HepG2 (cell line): ENCODE measurements around the gene DCAKD. TPM values are rescaled to one million over a fixed set of nuclear protein-coding genes. Genes with fewer than 3 reads are reported as not detected.

Experiments used
- AKNA ChIP-seq: sonication (generic); formaldehyde crosslinking; IDR thresholded peaks from 2 replicates; pipeline ENCODE4 v1.4.0; 2020; ENCODE audit warnings: missing genetic modification reagents, borderline replicate concordance
- GABPA ChIP-seq, 2 experiments: IDR thresholded peaks; 2 replicates each; pipeline ENCODE4 v1.6.1; 2011 to 2016; ENCODE audit warnings: low read depth in 2 of 2, low read length in 1 of 2, missing biosample characterization in 1 of 2, missing genetic modification characterization in 1 of 2
- HIVEP1 ChIP-seq: sonication (generic); formaldehyde crosslinking; IDR thresholded peaks from 2 replicates; pipeline ENCODE4 v1.4.0; 2020; ENCODE audit warnings: mild to moderate bottlenecking, missing genetic modification reagents
- IRX3 ChIP-seq: sonication (generic); formaldehyde crosslinking; IDR thresholded peaks from 2 replicates; pipeline ENCODE4 v1.8.1; 2023; ENCODE audit warnings: mild to moderate bottlenecking, low read depth, missing genetic modification reagents, borderline replicate concordance
- KLF13 ChIP-seq: sonication (generic); formaldehyde crosslinking; IDR thresholded peaks from 2 replicates; pipeline ENCODE4 v1.4.0; 2020; ENCODE audit warnings: mild to moderate bottlenecking, missing genetic modification reagents
- LBX2 ChIP-seq: sonication (generic); formaldehyde crosslinking; IDR thresholded peaks from 2 replicates; pipeline ENCODE4 v1.5.0; 2020; ENCODE audit warnings: missing genetic modification reagents, mild to moderate bottlenecking, borderline replicate concordance
- MAFG ChIP-seq: sonication (generic); formaldehyde crosslinking; IDR thresholded peaks from 2 replicates; pipeline ENCODE4 v1.5.1; 2020; ENCODE audit warnings: mild to moderate bottlenecking, missing genetic modification reagents
- MBD4 ChIP-seq: IDR thresholded peaks from 2 replicates; pipeline ENCODE4 v1.6.1; 2012; ENCODE audit warnings: low read length, inconsistent platforms, borderline replicate concordance
- MLXIP ChIP-seq: sonication (generic); formaldehyde crosslinking; IDR thresholded peaks from 2 replicates; pipeline ENCODE4 v1.9.0; 2021; ENCODE audit warnings: missing genetic modification reagents, borderline replicate concordance
- MXI1 ChIP-seq: IDR thresholded peaks from 3 replicates; pipeline ENCODE4 v1.6.1; 2012; ENCODE audit warnings: low read depth, low read length, inconsistent platforms, borderline replicate concordance
- MYPOP ChIP-seq: sonication (generic); formaldehyde crosslinking; IDR thresholded peaks from 2 replicates; pipeline ENCODE4 v1.8.1; 2023; ENCODE audit warnings: mild to moderate bottlenecking, moderate library complexity, missing genetic modification reagents
- NFIB ChIP-seq: sonication (generic); formaldehyde crosslinking; IDR thresholded peaks from 2 replicates; pipeline ENCODE4 v1.9.0; 2021; ENCODE audit warnings: missing genetic modification reagents, mild to moderate bottlenecking, borderline replicate concordance
- PAWR ChIP-seq: sonication (generic); formaldehyde crosslinking; IDR thresholded peaks from 2 replicates; pipeline ENCODE4 v1.4.0; 2020; ENCODE audit warnings: missing genetic modification reagents, mild to moderate bottlenecking, borderline replicate concordance
- SMARCE1 ChIP-seq: fragments of 450-650 bp; IDR thresholded peaks from 2 replicates; pipeline ENCODE4 v1.6.1; 2017; ENCODE audit warnings: borderline replicate concordance
- SP2 ChIP-seq: sonication (generic); formaldehyde crosslinking; IDR thresholded peaks from 2 replicates; pipeline ENCODE4 v1.5.1; 2020; ENCODE audit warnings: mild to moderate bottlenecking, missing genetic modification reagents
- ZNF180 ChIP-seq: sonication (generic); formaldehyde crosslinking; IDR thresholded peaks from 2 replicates; pipeline ENCODE4 v1.4.0; 2020; ENCODE audit warnings: low read depth, missing genetic modification reagents, borderline replicate concordance
- ZNF205 ChIP-seq: IDR thresholded peaks from 2 replicates; pipeline ENCODE4 v1.6.1; 2018; ENCODE audit warnings: missing biosample characterization, missing genetic modification reagents
- ZNF224 ChIP-seq: sonication (generic); formaldehyde crosslinking; IDR thresholded peaks from 2 replicates; pipeline ENCODE4 v1.5.0; 2020; ENCODE audit warnings: mild to moderate bottlenecking, missing genetic modification reagents
- ZNF3 ChIP-seq: IDR thresholded peaks from 2 replicates; pipeline ENCODE4 v1.7.0; 2017; ENCODE audit warnings: inconsistent platforms
- ZNF598 ChIP-seq: sonication (generic); formaldehyde crosslinking; IDR thresholded peaks from 2 replicates; pipeline ENCODE4 v1.5.1; 2020; ENCODE audit warnings: mild to moderate bottlenecking, missing genetic modification reagents, borderline replicate concordance
- ZNF790 ChIP-seq: sonication (generic); formaldehyde crosslinking; IDR thresholded peaks from 2 replicates; pipeline ENCODE4 v1.8.0; 2022; ENCODE audit warnings: missing genetic modification reagents, mild to moderate bottlenecking, borderline replicate concordance
- polyA plus RNA-seq, 8 experiments: library from polyadenylated mRNA; depleted of rRNA in 3 of 8; stranded (reverse) in 7 of 8; unstranded in 1 of 8; fragments of >200 nt; fragmentation: Illumina TruSeq in 4 of 8; extraction: Trizol in 4 of 8; gene quantifications; 2 replicates each; pipeline versions ENCODE4 v1.2.1 to v1.2.3, GENCODE V29; 2011 to 2016; ENCODE audit warnings: low read depth in 4 of 8, missing spikeins in 1 of 8, mixed read lengths in 1 of 8; ENCODE audit not compliant: insufficient read depth in 1 of 8
- total RNA-seq, 5 experiments: library from RNA; depleted of rRNA; stranded (reverse); fragments of >200 nt; fragmentation: Illumina TruSeq; extraction: Trizol; gene quantifications; 2 replicates each; pipeline ENCODE4 v1.2.3, GENCODE V29; 2016; ENCODE audit warnings: low read depth in 1 of 5

The DCAKD gene
- total and polyA plus RNA-seq, 2 of the 13 experiments (the other 11 are each of a cell fraction or from before 2014, with no cell fraction given): 25.9 to 29.2 TPM

GRCh38 chr17:45098869-45099616 lies 47.6 kb upstream of the DCAKD start (continued):
- TF ChIP-seq HIVEP1 (no peak), SP2 (CRISPR knock-in tag) (no peak), IRX3 (CRISPR knock-in tag) (no peak), MXI1 (no peak; the same call in 2 of the 3 replicates), ZNF598 (CRISPR knock-in tag) (0 out of 2 replicates have a peak, but pooled peaks have one; percentile 39), PAWR (no peak), ZNF205 (CRISPR knock-in tag) (no peak), MAFG (CRISPR knock-in tag) (no peak), GABPA (IDR thresholded peaks at IDR 0.05; ENCODE audit: low read depth, low read length) (no peak), GABPA (CRISPR knock-in tag; IDR thresholded peaks at IDR 0.05; ENCODE audit: low read depth) (no peak), AKNA (CRISPR knock-in tag) (no peak), ZNF790 (CRISPR knock-in tag) (no peak), KLF13 (no peak), ZNF180 (CRISPR knock-in tag) (no peak), MBD4 (no peak), SMARCE1 (no peak), ZNF224 (CRISPR knock-in tag) (no peak), MYPOP (CRISPR knock-in tag) (no peak), NFIB (CRISPR knock-in tag) (no peak), MLXIP (CRISPR knock-in tag) (no peak), ZNF3 (CRISPR knock-in tag) (no peak), LBX2 (no peak)
